ENCODE measurements around the gene EPHX1. TPM values are rescaled to one million over a fixed set of nuclear protein-coding genes. Genes with fewer than 3 reads are reported as not detected.
"Not testable (repeated sequence)": the region's sequence is repeated elsewhere in the genome, so short reads cannot be mapped to it uniquely, and the experiment has no call there.

The EPHX1 gene
- total RNA-seq, 5 donors from 2014 or later (not counting 1 experiment from before 2014, with no cell fraction given): 0.98 to 5.2 (median 3.7) TPM

DNA sequence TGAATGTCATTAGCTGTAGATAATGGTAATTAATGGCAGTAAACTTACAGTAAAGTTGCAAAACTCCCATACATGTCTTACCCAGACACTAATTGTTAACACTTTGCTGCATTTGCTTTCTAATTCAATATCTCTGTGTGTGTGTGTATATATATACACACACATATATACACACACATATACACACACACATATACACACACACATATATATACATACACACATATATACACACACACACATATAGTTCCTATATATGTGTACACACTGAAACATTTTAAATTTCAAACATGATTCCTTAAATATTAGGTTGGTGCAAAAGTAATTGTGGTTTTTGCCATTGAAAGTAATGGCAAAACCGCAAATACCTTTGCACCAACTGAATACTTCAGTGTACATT lies 3.7 kb upstream of the EPHX1 start:
- ChIA-PET POLR2A (interaction anchor here in 1 of 2 donors (0.6 kb wide), 1 partner anchor 171 kb away, joined by 4 read pairs; no protein-coding TSS in a partner anchor), CTCF (interaction anchor here in 1 of 2 donors (0.6 kb wide), 1 partner anchor 339 kb away, joined by 3 read pairs; no protein-coding TSS in a partner anchor)

GRCh38 chr1:225806736-225807135 lies 3.2 kb upstream of the EPHX1 start:
- WGBS (ENCODE audit: insufficient coverage): no CpG with 5 or more reads among the region's 3 CpGs
- H3K9me3 Mint-ChIP-seq; H3K27ac ChIP-seq (ENCODE audit: low read length); H3K4me3 Mint-ChIP-seq; H3K4me3 ChIP-seq (ENCODE audit: control insufficient read depth in 1 of 2, extremely low read depth in 1 of 2, low read length in 1 of 2); ATAC-seq (replicated peaks in 1 of 4); DNase-seq; H3K27me3 Mint-ChIP-seq; H3K36me3 Mint-ChIP-seq; H3K9me3 ChIP-seq; H3K27ac Mint-ChIP-seq; H3K36me3 ChIP-seq (ENCODE audit: control insufficient read depth in 2 of 2, extremely low read depth in 1 of 2, insufficient read depth in 1 of 2, low read length in 1 of 2): not testable (repeated sequence)
- ChIA-PET CTCF (interaction anchor here in 1 of 2 donors (0.6 kb wide), 1 partner anchor 339 kb away, joined by 3 read pairs; no protein-coding TSS in a partner anchor), POLR2A (interaction anchor here in 1 of 2 donors (0.6 kb wide), 1 partner anchor 172 kb away, joined by 4 read pairs; no protein-coding TSS in a partner anchor)
- H3K4me1 Mint-ChIP-seq: peaks cover 8 to 14% (median 13%) of the 10 kb centered on the region in 3 donors
- Histone ChIP-seq H3K4me1 (ENCODE audit: control insufficient read depth in 1 of 2, extremely low read depth in 1 of 2, insufficient read depth in 2 of 2, low read length in 2 of 2) (peaks cover 0 to 17% of the 10 kb centered on the region in 2 experiments), H3K27me3 (replicated peaks in 1 of 2; ENCODE audit: control insufficient read depth in 2 of 2, extremely low read depth in 1 of 2, insufficient read depth in 2 of 2, low read length in 1 of 2) (peaks cover 0 to 16% of the 10 kb centered on the region in 2 experiments)

More for the DNA sequence above, 3.7 kb upstream of the EPHX1 start:
- peaks cover 0 to 16% of the 10 kb centered on the region in 2 experiments for H3K4me1 ChIP-seq (ENCODE audit: control insufficient read depth in 1 of 2, extremely low read depth in 1 of 2, insufficient read depth in 2 of 2, low read length in 2 of 2)
- no peak for DNase-seq
- no peak overlapping the region for H3K4me3 ChIP-seq (ENCODE audit: control insufficient read depth in 1 of 2, extremely low read depth in 1 of 2, low read length in 1 of 2)
- H3K27ac Mint-ChIP-seq: no peak overlapping the region
- H3K27me3 Mint-ChIP-seq: no peaks in the 10 kb centered on the region
- no peak overlapping the region for H3K27ac ChIP-seq (ENCODE audit: low read length)
- peaks cover 0 to 2% of the 10 kb centered on the region in 2 donors for H3K36me3 ChIP-seq (ENCODE audit: control insufficient read depth in 2 of 2, extremely low read depth in 1 of 2, insufficient read depth in 1 of 2, low read length in 1 of 2)
- ATAC-seq (replicated peaks in 1 of 4): no peak
- H3K27me3 ChIP-seq (replicated peaks in 1 of 2; ENCODE audit: control insufficient read depth in 2 of 2, extremely low read depth in 1 of 2, insufficient read depth in 2 of 2, low read length in 1 of 2): peaks cover 0 to 13% of the 10 kb centered on the region in 2 experiments
- no peaks in the 10 kb centered on the region for H3K9me3 ChIP-seq
- peaks cover 8 to 14% (median 13%) of the 10 kb centered on the region in 3 donors for H3K4me1 Mint-ChIP-seq
- H3K4me3 Mint-ChIP-seq: no peak overlapping the region
- no peaks in the 10 kb centered on the region for H3K9me3 Mint-ChIP-seq
- H3K36me3 Mint-ChIP-seq: no peaks in the 10 kb centered on the region
- WGBS (ENCODE audit: insufficient coverage): no CpG with 5 or more reads among the region's 1 CpG

DNA sequence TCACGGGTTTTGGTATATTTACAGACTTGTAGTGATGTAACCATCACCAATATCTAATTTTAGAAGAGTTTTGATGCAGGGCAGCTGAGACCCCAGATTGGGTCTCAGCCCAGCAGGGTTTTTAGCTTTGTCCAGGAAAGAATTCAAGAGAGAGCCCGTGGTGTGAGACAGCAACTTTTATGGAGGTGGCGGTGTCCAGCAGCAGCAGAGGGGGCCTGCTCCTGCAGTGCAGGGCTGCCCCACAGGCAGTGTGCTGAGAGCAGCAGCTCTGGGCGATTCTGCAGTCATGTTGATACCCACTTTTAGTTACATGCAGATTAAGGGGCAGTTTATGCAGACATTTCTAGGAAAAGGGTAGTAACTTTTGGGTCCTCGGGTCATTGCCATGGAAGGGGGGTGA lies 1.8 kb upstream of the EPHX1 start:
- ChIA-PET CTCF (no interaction called here), POLR2A (no interaction called here)
- no peak for ATAC-seq (replicated peaks in 1 of 4)
- peaks cover 0 to 17% of the 10 kb centered on the region in 2 experiments for H3K4me1 ChIP-seq (ENCODE audit: control insufficient read depth in 1 of 2, extremely low read depth in 1 of 2, insufficient read depth in 2 of 2, low read length in 2 of 2)
- H3K9me3 Mint-ChIP-seq: no peaks in the 10 kb centered on the region
- H3K4me3 Mint-ChIP-seq: peak overlapping the region in 2 of 3 donors; percentile 10 to 80
- peaks cover 0 to 2% of the 10 kb centered on the region in 2 donors for H3K36me3 ChIP-seq (ENCODE audit: control insufficient read depth in 2 of 2, extremely low read depth in 1 of 2, insufficient read depth in 1 of 2, low read length in 1 of 2)
- H3K4me1 Mint-ChIP-seq: peaks cover 8 to 14% (median 13%) of the 10 kb centered on the region in 3 donors
- WGBS (ENCODE audit: insufficient coverage): 93% methylated on average over 4 of the region's 5 CpGs
- H3K36me3 Mint-ChIP-seq: no peaks in the 10 kb centered on the region
- no peak overlapping the region for H3K27ac Mint-ChIP-seq
- no peaks in the 10 kb centered on the region for H3K9me3 ChIP-seq
- H3K27ac ChIP-seq (ENCODE audit: low read length): no peak overlapping the region
- no peak overlapping the region for H3K4me3 ChIP-seq (ENCODE audit: control insufficient read depth in 1 of 2, extremely low read depth in 1 of 2, low read length in 1 of 2)
- H3K27me3 ChIP-seq (replicated peaks in 1 of 2; ENCODE audit: control insufficient read depth in 2 of 2, extremely low read depth in 1 of 2, insufficient read depth in 2 of 2, low read length in 1 of 2): peaks cover 0 to 16% of the 10 kb centered on the region in 2 experiments
- H3K27me3 Mint-ChIP-seq: no peaks in the 10 kb centered on the region
- DNase-seq: no peak

DNA sequence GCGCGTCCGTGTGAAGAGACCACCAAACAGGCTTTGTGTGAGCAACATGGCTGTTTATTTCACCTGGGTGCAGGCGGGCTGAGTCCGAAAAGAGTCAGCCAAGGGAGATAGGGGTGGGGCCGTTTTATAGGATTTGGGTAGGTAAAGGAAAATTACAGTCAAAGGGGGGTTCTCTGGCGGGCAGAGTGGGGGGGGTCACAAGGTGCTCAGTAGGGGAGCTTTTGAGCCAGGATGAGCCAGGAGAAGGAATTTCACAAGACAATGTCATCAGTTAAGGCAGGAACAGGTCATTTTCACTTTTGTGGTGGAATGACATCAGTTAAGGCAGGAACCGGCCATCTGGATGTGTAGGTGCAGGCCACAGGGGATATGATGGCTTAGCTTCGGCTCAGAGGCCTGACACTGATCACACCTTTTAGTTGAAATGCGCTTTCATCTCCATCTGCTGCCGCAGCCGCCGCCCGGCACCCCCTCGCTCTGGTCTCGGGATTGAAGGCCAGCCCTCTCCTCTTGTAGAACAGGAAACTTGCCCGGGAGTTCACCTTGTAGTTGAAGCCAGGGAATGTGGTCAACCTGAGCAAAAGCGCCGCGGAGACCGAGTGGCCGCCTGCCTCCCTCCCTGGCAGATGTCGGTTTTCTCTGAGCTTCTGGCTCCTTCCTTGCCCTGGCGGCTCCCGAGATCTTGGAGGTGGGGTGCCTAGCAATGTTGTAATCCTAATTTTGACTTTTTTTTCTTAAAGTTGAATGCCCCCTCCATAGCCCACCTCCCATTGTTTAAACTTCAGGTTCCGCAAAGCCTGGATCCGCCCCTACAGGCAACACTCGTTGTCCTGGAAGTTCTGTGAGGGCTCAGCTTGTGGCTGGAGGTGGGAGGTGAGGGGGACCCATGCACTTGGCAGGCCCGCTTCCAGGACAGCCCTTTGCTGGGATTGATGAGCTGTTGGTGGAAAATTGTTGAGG lies 935 bp downstream of the EPHX1 start:
- H3K36me3 Mint-ChIP-seq; H3K9me3 Mint-ChIP-seq; POLR2A ChIA-PET; H3K27ac ChIP-seq (ENCODE audit: low read length); DNase-seq; ATAC-seq (replicated peaks in 1 of 4); H3K36me3 ChIP-seq (ENCODE audit: control insufficient read depth in 2 of 2, extremely low read depth in 1 of 2, insufficient read depth in 1 of 2, low read length in 1 of 2); H3K9me3 ChIP-seq; CTCF ChIA-PET; H3K27me3 Mint-ChIP-seq: not testable (repeated sequence)
- peaks cover 0 to 18% of the 10 kb centered on the region in 2 experiments for H3K27me3 ChIP-seq (replicated peaks in 1 of 2; ENCODE audit: control insufficient read depth in 2 of 2, extremely low read depth in 1 of 2, insufficient read depth in 2 of 2, low read length in 1 of 2)
- WGBS (ENCODE audit: insufficient coverage): 62% methylated on average over 14 of the region's 29 CpGs
- peaks cover 0 to 17% of the 10 kb centered on the region in 2 experiments for H3K4me1 ChIP-seq (ENCODE audit: control insufficient read depth in 1 of 2, extremely low read depth in 1 of 2, insufficient read depth in 2 of 2, low read length in 2 of 2)
- H3K4me3 ChIP-seq (ENCODE audit: control insufficient read depth in 1 of 2, extremely low read depth in 1 of 2, low read length in 1 of 2): peak overlapping the region; percentile 42 to 65
- peaks cover 8 to 14% (median 13%) of the 10 kb centered on the region in 3 donors for H3K4me1 Mint-ChIP-seq
- peak overlapping the region; percentile 22 to 36 for H3K27ac Mint-ChIP-seq
- H3K4me3 Mint-ChIP-seq: peak overlapping the region; percentile 75 to 81 (median 80)

- ATAC-seq (replicated peaks in 1 of 4): no peak
- Mint-ChIP-seq H3K9me3 (no peaks in the 10 kb centered on the region), H3K36me3 (no peaks in the 10 kb centered on the region), H3K27ac (no peak overlapping the region), H3K4me1 (peaks cover 8 to 14% (median 13%) of the 10 kb centered on the region in 3 donors), H3K4me3 (peak overlapping the region in 2 of 3 donors; percentile 37 to 80), H3K27me3 (no peaks in the 10 kb centered on the region)
- no peak for DNase-seq
- Histone ChIP-seq H3K27ac (ENCODE audit: low read length) (no peak overlapping the region), H3K4me1 (ENCODE audit: control insufficient read depth in 1 of 2, extremely low read depth in 1 of 2, insufficient read depth in 2 of 2, low read length in 2 of 2) (peaks cover 0 to 17% of the 10 kb centered on the region in 2 experiments), H3K27me3 (replicated peaks in 1 of 2; ENCODE audit: control insufficient read depth in 2 of 2, extremely low read depth in 1 of 2, insufficient read depth in 2 of 2, low read length in 1 of 2) (peaks cover 0 to 19% of the 10 kb centered on the region in 2 experiments), H3K36me3 (ENCODE audit: control insufficient read depth in 2 of 2, extremely low read depth in 1 of 2, insufficient read depth in 1 of 2, low read length in 1 of 2) (no peaks in the 10 kb centered on the region), H3K4me3 (ENCODE audit: control insufficient read depth in 1 of 2, extremely low read depth in 1 of 2, low read length in 1 of 2) (no peak overlapping the region), H3K9me3 (no peaks in the 10 kb centered on the region)
- POLR2A ChIA-PET: no interaction called here
- 98% methylated on average over 4 of the region's 10 CpGs for WGBS (ENCODE audit: insufficient coverage)
- CTCF ChIA-PET: interaction anchor here in 1 of 2 donors (0.6 kb wide), 1 partner anchor 64 kb away, joined by 6 read pairs; no protein-coding TSS in a partner anchor
Observed at GRCh38 chr1:225811622-225812487, 1.9 kb downstream of the EPHX1 start.
